ENCODE data around the gene ACACA.

The ACACA gene

DNA sequence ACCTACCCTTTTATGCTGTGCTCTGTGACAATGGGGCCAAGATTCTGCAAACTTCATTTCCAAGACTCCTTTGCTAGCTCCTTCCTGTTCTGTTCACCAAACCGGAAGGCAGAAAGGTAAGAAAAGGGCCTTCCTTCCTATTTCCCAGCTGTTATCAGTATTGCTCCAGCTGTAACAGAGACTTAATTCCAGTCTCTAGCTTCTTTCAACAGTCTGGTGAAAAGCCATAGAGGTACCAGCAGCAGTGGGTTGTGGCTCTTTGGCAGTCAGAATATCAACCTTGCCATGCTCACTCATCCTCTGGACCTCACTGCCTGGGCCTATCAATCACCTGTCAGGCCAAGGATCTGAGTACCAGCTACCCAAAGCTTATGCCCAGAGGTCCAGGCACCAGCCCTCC, 120.2 kb downstream of the ACACA start:
- no peak for DNase-seq

DNA sequence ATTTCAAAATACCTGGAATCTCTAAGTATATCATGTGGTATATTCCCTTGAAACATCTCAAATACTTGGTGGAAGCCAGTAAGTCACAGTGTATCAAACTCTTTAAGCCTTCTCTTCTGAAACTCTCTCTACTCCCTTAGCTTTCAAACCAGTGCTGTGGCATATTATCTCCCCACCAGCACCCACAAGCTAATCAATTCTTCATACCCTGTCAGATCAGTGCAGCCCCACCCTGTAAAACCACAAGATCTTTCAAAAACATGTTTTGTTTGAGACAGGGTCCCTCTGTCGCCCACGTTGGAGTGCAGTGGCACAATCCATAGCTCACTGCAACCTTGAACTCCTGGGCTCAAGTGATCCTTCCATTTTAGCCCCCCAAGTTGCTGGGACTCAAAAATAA, 122.4 kb downstream of the ACACA start:
- no peak for DNase-seq

DNA sequence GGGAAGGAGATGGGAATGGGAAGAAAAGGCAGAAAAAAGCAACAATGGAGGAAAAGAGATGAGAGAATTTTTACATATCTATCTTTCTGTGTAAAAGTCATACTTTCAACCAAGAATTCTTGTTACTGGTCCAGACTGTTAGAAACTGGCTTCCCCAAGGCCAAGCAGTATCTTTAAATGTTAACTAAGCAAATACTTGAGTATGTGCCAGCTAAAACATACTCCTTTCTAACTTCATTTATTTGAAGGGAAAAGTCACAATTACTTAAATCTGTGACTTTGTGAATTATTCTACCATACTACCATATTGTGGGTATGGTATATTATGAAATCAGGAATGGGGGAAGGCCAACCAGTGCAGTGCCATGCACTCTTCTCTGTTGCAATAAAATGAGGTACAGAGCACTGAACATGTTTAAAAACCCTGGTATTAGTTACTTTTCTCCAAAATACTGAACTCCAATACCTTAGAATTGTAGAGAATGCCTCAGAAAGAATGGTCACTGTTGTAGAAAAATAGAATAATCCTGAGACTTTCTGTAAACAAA, 123.1 kb downstream of the ACACA start:
- DNase-seq, result no peak

DNA sequence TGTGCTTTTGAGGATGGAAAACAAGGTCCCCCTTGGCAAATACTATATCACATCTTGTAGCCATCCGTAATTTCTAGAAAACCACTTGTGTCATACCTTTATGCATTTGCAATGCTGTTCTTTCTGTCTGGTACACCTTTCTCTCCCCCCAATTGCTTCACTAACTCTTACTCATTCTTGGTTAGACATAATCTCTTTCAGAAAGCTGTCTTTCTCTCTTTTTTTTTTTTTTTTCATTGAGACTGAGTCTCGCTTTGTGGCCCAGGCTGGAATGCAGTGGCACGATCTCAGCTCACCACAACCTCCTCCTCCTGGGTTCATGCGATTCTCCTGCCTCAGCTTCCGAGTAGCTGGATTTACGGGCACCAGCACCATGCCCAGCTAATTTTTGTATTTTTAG, 125.8 kb downstream of the ACACA start:
- no peak for DNase-seq

DNA sequence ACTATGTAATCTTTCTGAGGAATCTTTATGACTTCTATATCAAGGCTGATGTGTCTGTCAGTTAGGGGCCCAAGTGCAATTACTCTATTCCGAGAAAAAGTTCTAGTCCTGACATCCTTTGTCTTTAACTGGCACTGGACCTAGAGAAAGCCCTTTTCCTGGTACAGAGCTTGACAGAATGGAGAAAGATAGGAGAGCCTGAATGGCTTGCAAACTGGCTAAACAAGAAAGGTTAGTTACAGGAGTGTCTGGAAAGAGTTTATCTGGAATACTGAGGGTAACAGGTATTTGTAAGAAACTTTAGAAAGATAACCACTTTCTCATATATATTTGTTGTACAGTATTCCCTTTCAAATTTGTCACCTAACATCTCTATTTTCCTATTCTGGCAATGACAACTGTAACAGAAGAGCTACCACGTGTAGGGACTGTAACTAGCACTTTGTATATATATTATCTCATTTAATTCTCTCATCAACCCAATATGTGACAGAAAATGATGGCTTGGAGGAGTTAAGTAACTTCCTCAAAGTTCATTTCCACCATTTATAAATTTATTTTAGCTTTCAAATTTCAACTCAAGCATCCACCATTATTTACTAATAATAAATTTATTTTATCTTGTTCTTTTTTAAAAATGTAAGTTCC, 128.3 kb downstream of the ACACA start:
- no peak for DNase-seq

DNA sequence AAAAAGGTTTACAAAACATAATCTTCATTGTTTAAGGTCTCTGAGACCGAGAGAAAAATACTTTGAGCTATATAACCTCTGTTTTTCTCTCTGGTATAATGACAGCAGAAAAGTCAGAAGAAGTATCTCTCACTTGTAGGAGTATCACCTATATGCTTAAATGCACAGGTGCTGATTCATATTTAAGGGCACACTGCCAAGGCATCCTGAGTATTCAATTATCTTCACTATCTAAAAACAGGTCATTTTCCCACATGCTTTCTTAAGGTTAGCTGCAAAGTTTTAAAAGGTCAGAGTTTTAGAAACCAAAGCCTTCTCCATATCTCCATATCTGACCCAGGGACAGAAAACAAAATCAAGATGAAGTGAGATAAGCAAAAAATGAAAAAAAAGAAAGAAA, 130.2 kb downstream of the ACACA start:
- DNase-seq, result no peak

DNA sequence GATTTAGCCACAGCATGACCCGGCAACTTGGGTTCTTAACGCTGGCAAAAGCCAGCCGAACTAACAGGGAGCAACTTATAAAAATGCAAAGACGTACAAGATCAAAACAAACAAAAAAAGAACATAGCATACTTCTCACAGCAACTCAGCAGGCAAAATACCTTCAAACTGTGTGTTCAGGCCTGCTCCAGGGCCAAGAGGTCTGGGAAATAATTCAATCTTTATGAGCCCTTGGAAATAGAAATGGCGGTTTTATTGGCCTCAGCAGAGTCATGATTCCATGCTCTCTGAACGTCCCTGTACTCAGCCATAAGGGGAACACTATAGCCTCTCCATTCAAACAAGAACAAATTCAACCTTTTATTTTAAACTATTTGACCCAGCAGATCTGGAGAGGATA, 132.2 kb downstream of the ACACA start:
- DNase-seq, result no peak

DNA sequence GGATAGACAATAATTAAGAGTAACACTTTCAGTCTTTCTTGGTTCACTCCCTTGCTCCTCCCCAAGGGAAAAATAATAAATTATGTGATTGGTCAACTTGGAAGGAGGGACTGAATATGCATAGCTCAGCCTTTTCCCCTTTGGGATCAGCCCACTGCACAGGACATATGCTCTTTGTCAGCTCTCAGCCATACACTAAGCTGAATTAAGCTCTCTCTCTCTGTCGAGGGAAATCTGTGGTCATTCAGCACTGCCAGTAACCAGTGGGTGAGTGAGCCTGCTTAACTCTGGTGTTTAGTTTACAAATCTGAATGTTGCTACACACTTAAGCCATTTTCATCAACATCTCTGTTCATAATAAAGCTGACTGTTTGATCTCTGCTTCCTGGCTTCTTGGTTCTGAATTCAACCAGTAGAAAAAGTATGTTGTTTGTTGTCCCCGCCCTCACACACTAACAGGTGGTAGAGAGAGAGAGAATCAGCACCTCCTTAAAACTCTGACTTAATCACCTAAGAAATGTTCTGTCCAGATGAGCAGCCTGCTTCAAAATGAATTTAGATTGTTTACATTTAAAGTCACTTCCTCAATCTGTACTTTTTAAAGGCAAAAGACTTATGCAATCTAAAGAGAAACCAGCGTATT, 133.1 kb downstream of the ACACA start:
- peak; percentile 68 for DNase-seq

DNA sequence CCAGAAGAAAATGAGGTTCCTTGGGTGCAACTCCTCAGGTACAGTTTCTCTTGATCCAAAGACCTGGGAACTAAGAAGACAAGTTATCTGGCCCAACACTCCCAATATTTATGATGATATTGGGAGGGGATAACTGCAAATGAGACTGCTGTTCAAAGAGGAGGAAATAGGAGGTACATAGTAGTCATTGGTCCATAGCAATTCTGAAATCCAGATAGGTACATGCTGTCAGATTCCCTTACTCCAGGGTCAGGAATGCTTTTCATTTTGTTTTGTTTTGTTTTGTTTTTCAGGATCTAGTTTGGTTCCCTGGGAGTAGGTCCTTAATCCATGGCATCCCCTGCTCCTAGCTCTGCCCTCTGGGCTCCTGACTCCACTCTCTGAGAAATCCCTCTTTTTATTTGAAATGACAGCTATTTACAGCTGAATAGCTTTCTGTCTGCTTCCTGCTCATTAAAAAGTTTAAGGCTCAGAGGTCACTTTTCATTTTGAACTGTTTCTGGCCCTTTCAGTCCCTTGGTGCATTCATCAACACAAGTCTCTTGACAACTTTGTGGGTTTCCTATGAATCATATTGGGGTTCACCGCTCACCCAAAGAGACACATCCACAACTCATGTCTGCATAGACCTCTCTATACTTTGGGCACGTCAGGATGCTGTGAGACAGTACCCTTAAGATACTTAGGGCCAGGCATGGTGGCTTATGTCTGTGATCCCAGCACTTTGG, 141.0 kb downstream of the ACACA start:
- DNase-seq, result no peak

DNA sequence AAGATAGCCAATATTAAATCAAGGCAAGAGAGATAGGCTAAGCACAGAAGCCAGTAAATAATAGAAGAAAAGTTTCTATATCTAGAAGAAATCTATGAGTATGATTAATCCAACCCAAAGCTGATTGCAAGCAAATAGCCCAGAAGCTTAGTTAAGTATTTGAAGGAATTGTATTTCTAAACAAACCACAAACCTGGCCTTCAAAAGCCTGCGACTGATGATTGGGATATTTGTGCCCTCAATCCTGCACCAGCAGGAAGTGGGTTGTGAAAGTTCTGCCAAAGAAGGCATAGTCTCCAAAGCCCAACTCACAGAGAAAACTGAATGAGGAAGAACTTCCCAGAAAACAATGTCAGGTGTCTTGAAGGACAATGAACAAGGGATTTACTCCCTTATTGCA, 145.3 kb downstream of the ACACA start:
- peak; percentile 21 for DNase-seq

DNA sequence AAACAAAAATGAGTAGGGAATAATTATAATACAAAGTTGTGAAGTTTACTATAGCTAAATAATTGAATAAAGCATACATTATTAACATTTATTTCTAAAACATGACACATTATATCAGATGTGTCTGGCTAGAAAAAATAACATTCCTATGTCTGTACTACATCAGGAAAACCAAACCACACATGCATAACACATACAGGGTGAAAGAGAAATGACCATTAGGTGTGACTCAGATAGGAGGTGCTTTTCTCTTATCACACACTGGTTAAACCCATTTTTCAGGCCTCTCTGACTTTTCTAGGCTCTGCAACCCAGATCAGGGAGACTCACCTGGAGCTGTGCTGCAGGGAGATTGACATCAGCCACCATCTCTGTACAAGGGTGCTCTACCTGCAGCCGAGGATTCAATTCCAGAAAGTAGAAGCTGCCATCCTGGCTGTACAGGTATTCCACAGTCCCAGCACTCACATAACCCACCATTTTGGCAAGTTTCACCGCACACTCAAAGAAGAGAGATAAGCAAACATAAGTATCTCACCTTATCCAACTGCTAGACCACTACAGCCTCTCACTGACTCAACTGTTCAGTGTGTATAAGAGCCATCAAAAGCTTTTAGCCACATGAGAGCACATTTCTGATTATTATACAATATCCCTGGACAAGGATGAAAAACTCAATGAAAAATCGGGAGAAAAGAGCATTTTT, 147.5 kb downstream of the ACACA start:
- DNase-seq, result no peak

DNA sequence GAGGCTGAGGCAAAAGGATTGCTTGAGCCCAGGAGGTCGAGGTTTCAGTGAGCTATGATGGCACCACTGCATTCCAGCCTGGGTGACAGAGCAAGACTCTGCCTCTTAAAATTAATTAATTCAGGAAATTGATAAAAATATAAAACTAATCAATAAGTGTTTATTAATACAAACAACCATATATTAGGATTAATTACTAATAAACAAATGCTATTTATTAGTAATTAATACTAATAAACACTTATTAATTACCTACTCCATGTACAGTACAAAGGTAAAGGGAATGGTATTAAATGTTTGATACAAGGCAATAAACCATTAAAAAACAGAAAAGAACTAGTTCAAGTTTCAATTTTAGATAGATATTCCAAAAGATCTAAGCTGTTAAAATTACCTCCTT, 150.0 kb downstream of the ACACA start:
- no peak for DNase-seq

DNA sequence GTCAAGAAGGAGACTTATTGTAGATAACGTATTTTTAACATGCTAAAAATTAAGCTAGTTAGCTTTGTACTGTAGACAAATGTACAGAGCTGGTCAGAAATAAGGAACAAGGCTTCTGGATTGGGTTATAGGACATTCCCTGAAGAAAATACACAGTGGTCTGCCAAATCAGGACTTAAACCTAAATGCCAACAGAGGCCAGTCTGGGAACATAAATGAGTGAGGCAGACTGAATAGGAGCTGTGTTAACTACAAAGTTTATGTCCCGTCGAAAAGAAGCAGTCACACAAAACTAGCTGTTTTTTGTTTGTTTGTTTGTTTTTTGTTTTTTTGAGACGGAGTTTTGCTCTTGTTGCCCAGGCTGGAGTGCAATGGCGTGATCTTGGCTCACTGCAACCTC, 151.2 kb downstream of the ACACA start:
- no peak for DNase-seq

DNA sequence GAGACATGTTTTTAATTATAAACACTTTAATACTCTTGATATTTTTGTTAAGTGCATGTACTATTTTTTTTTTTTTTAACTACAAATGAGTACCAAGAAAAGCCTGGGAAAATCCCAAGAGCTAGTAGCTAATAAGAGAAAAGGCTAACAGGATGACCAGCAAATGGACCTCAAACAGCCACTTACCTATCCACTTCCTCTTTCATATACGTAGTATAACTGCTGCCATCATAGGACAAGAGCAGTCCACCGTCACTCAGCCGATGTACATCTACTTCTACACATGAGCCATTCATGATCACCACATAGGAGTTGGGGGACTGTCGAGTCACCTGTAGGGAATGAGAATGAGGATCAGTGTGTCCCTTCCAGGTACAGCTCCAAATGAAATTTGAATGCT, 158.8 kb downstream of the ACACA start:
- peak; percentile 13 for DNase-seq

DNA sequence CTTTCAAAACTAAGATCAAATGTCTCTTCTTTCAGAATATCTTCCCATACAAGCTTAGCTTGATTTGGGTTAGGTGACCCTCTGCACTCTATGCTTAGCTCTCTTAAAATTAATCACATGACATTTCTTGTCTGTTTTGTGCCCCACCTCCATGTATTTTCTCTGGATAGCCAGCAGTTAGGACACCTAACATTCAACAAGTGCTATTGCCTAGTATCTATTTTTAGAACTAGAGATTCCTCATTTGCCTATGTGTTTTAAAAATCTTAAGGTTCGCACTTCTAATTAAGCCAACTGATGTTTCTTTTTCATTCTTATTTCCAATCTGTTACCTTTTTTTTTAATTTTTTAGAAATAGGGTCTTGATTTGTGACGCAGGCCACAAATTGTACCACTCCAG, 160.6 kb downstream of the ACACA start:
- DNase-seq, result no peak

DNA sequence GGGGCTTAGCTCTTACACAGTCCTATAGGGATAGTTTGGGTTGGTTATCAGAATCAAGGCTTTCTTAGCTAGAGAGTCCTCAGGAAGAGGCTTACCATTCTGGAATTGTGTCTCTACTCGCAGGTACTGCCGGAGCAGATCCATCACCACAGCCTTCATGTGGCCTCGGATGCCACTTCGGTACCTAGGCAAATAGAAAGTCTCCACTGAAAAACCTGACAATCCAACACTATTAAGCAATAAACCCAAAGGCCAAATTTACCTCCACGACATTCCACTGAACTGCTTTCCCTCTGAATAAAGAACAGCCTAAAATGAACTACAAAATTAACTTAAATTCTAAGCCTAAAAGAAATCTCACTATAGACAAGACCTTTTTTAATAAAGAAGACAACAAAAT, 166.3 kb downstream of the ACACA start:
- DNase-seq, result no peak

DNA sequence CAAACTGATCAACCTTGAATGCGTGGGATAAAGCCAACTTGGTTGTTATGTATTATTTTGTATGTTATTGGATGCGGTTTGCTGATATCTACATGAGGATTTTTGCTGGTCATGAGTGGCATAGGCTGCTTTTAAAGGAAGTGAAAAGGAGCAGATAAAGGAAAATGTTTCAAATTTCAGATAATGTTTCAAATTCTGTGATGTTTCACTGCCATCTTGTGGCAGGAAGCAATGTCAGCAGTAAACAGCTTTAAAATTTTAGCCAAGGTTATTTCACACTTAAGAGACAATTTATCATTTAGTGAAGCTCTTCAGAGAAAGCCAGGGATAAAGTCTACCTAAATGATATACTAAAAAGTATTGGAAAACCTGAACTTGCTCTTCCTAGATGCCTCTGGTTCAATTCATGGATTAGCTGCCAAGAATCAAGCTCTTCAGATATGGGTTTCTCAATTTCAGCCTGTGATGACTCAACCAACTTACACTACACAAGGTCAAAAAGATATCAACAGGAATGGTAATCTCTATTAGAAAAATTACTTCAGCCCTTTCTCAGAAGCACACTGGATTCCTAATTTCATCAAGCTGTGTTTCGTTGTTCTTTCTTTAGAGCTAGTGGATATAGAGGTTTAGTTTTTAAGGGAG, 166.8 kb downstream of the ACACA start:
- DNase-seq, result peak; percentile 33

DNA sequence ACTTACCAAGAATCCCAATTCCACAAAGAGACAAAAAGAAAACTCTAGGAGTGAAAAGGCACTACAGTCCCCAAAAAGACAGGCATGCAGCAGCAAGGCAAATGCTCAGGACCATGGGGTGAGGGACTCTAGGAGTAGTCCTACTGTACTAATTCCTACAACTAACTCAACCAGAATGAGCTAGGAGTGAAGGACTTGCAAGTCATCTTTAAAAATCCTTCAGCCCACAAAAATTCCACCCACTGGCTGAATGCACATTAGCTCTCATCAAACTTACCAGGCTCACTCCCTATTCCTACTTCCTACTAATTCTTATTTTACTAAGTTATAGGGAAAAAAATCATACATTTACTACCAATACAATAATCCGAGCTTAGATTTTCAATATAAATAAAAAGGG, 172.5 kb downstream of the ACACA start:
- DNase-seq, result no peak

DNA sequence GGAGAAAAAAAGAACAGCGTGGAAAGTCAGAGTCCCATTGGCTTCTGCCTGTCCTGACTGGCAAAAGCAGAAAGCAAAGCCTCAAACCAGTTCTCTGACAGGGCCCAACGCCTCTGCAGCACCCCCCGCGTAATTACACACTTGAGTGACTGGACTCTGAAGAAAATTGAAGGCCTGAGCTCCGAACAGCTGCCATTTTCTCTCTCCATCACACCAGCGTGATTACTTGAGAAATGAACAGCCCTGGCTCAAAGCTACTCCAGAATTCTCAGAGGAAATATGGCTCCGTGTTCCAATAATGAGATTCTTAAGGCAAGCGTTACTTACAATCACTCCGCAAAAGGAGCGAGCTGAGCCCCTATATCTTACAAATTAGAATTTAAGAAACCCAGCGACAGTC, 173.6 kb downstream of the ACACA start:
- no peak for DNase-seq

DNA sequence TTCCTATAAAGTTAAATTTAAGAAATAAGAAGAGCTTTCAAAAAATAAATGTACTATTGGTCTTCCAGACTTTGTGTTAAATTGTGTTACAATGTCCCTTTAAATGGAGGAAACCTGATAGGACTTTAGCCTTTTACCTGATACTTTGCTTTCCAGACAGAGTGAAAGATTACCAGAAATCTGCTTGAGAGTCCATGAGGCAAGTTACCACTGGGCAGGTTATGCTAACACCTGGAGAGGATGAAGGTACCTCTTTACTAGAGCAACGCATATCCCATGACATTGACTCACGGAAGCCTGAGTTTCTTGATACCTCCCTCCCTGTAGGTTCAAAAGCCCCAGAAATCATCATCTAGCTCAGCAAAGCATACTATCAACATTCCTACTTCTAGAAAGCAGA, 174.7 kb downstream of the ACACA start:
- DNase-seq, result no peak

DNA sequence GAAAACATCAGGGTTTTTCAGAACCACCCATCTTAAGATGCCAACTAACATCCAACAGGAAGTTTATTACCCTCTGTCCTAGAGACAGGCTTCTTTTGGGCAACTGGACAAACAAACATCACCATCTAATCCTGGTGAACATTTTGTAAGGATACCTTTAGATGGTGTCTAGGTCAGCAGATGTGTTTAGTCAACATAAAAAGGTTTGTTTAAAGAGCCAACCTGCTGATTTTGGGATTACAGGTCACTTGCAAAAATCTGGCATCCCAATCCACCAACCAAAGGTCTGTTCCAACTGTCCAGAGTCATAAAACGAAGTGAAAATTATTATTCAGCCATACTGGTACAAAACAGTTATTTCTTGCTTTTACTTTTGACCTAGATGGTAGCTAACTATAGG, 176.0 kb downstream of the ACACA start:
- no peak for DNase-seq

DNA sequence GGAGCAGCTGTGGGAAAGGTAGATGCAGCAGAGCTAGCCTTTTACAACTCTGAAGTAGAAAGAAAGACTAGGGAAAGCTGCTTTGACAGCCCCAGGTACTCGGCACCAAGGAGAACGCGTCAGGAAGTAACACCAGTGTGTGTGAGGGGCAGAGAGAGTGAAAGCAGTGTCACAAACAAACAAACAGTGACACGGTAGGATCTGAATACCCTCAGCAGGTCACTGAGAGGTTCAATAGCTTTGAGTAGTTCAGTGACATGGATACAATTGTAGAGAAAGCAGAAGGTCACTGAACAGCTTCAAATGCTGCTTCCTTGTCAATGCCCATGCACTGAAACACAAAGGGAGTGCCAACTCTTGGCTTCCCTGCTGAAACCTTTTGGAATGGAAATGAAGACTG, 181.2 kb downstream of the ACACA start:
- DNase-seq, result no peak

DNA sequence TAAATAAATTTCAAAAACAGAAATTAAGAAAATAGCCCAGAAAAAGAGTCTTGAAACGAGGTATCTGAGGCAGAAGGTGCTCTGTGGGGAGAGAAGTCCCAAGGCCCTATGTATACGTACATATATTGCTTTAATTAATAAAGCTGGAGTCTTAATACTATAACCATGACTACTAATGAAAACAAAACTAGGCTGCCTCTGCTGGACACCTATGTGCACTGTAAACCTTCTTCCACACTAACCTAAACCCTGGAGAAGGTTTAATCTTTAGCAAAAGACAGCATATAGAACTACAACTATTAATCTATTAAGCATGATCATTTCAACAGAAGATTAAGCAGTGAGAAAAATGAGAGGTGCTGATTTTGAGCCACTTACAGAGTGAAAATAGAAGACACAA, 184.8 kb downstream of the ACACA start:
- no peak for DNase-seq

Data from MV-4-11 (cell line).